ENCODE measurements around the gene GET4.

- peak; percentile 95 for TF ChIP-seq CTCF (conservative IDR thresholded peaks at IDR 0.05; ENCODE audit: low read depth, low read length)
- no peak for TF ChIP-seq EZH2 (IDR thresholded peaks at IDR 0.05; ENCODE audit: low read length, unreplicated experiment)
Measured at GRCh38 chr7:873367-874002, 2.9 kb upstream of the GET4 start.
